OCI-LY1 (cell line): ENCODE results near the gene CSMD2.
"Not testable (repeated sequence)": the region's sequence is repeated elsewhere in the genome, so short reads cannot be mapped to it uniquely, and the experiment has no call there.

ENCODE experiments used
- H2AFZ ChIP-seq: fragments of 200-600 bp; sonication (generic), shearing (Covaris generic); 2 replicates; pipeline ENCODE4 v1.6.0; 2014; ENCODE audit warnings: antibody characterized with exemption, mild to moderate bottlenecking, low read length
- H3F3A ChIP-seq: fragments of 200-600 bp; sonication (generic), shearing (Covaris generic); 2 replicates; pipeline ENCODE4 v1.6.0; 2014; ENCODE audit warnings: mild to moderate bottlenecking, antibody characterized with exemption, low read length, moderate library complexity; ENCODE audit not compliant: insufficient read depth
- H3K27ac ChIP-seq: fragments of 200-600 bp; sonication (generic); 2 replicates; pipeline ENCODE4 v1.5.1; 2014; ENCODE audit warnings: low read length, mixed run types, mild to moderate bottlenecking, low read depth; ENCODE audit not compliant: poor library complexity, severe bottlenecking
- H3K27me3 ChIP-seq: fragments of 200-600 bp; sonication (generic); 2 replicates; pipeline ENCODE4 v1.6.0; 2014; ENCODE audit warnings: antibody characterized with exemption, mild to moderate bottlenecking, low read length, moderate library complexity; ENCODE audit not compliant: insufficient read depth
- H3K36me3 ChIP-seq: fragments of 200-600 bp; sonication (generic); 2 replicates; pipeline ENCODE4 v1.6.1; 2014; ENCODE audit warnings: mild to moderate bottlenecking, antibody characterized with exemption, low read length, moderate library complexity, mixed read lengths; ENCODE audit not compliant: insufficient read depth
- H3K4me1 ChIP-seq: fragments of 200-600 bp; sonication (generic); 2 replicates; pipeline ENCODE4 v1.5.1; 2014; ENCODE audit warnings: mild to moderate bottlenecking, low read length, moderate library complexity; ENCODE audit not compliant: insufficient read depth, severe bottlenecking
- H3K4me2 ChIP-seq: fragments of 200-600 bp; sonication (generic), shearing (Covaris generic); 2 replicates; pipeline ENCODE4 v1.6.1; 2014; ENCODE audit warnings: low read length
- H3K4me3 ChIP-seq: fragments of 200-600 bp; sonication (generic); 2 replicates; pipeline ENCODE4 v1.5.1; 2014; ENCODE audit warnings: low read length, low read depth, mild to moderate bottlenecking, mixed read lengths; ENCODE audit not compliant: poor library complexity, severe bottlenecking
- H3K79me2 ChIP-seq: fragments of 200-600 bp; shearing (Covaris generic); 2 replicates; pipeline ENCODE4 v1.6.1; 2016; ENCODE audit warnings: mixed run types, low read length, mixed read lengths; ENCODE audit not compliant: insufficient read depth
- H3K9ac ChIP-seq: fragments of 200-600 bp; sonication (generic), shearing (Covaris generic); 2 replicates; pipeline ENCODE4 v1.6.1; 2014; ENCODE audit warnings: mild to moderate bottlenecking, low read length, mixed read lengths
- H3K9me2 ChIP-seq: fragments of 200-600 bp; sonication (generic), shearing (Covaris generic); 2 replicates; pipeline ENCODE4 v1.6.1; 2014; ENCODE audit warnings: low read depth, mild to moderate bottlenecking, low read length, mixed read lengths
- H3K9me3 ChIP-seq: fragments of 200-600 bp; shearing (Covaris generic); 2 replicates; pipeline ENCODE4 v1.6.1; 2014; ENCODE audit warnings: low read length, mixed read lengths
- H4K20me1 ChIP-seq: fragments of 200-600 bp; sonication (generic), shearing (Covaris generic); 2 replicates; pipeline ENCODE4 v1.6.0; 2016; ENCODE audit warnings: mild to moderate bottlenecking, low read length; ENCODE audit not compliant: insufficient read depth
- EZH2 ChIP-seq: fragments of 200-600 bp; sonication (generic), shearing (Covaris generic); IDR thresholded peaks from 2 replicates; pipeline ENCODE4 v1.8.0; 2017; ENCODE audit warnings: borderline replicate concordance, mixed run types, mild to moderate bottlenecking, antibody characterized with exemption, low read length, moderate library complexity, mixed read lengths
- TF ChIP-seq, protein P1 (sequence below): fragments of 200-600 bp; sonication (generic), shearing (Covaris generic); IDR thresholded peaks from 2 replicates; pipeline ENCODE4 v1.5.1; 2017; ENCODE audit warnings: mild to moderate bottlenecking, antibody characterized with exemption, low read length, moderate library complexity, mixed read lengths

Gene CSMD2

DNA sequence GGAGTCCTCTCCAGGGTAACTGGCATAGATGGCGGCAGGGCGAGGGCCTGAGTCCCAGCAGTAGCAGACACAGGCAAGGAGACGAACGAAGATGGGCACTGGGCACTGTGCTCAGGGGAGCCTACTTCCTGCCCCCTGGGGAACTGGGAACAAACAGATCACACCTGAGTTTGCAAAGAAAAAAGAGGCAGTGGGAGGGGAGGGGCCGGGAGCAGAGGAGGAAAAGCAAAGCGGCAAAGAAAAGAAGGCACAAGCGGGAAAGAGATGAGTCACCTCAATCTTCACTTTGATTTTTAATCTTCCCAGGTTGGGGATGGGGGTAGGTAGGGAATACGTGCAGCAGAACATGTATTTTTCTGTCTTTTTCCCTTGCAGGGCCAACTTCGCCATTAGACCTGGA, 648.6 kb downstream of the CSMD2 start:
- Histone ChIP-seq H3K36me3 (no peaks in the 10 kb centered on the region), H3K79me2 (no peaks in the 10 kb centered on the region), H3K4me1 (no peaks in the 10 kb centered on the region), H3F3A (no peaks in the 10 kb centered on the region), H3K4me3 (no peak overlapping the region), H3K9me2 (no peaks in the 10 kb centered on the region), H2AFZ (no peak overlapping the region), H3K4me2 (no peak overlapping the region), H3K9me3 (no peaks in the 10 kb centered on the region), H3K27me3 (no peaks in the 10 kb centered on the region), H3K9ac (no peak overlapping the region), H4K20me1 (no peaks in the 10 kb centered on the region), H3K27ac (no peak overlapping the region)
- no peak for TF ChIP-seq EZH2
- TF ChIP-seq, protein P1, sequence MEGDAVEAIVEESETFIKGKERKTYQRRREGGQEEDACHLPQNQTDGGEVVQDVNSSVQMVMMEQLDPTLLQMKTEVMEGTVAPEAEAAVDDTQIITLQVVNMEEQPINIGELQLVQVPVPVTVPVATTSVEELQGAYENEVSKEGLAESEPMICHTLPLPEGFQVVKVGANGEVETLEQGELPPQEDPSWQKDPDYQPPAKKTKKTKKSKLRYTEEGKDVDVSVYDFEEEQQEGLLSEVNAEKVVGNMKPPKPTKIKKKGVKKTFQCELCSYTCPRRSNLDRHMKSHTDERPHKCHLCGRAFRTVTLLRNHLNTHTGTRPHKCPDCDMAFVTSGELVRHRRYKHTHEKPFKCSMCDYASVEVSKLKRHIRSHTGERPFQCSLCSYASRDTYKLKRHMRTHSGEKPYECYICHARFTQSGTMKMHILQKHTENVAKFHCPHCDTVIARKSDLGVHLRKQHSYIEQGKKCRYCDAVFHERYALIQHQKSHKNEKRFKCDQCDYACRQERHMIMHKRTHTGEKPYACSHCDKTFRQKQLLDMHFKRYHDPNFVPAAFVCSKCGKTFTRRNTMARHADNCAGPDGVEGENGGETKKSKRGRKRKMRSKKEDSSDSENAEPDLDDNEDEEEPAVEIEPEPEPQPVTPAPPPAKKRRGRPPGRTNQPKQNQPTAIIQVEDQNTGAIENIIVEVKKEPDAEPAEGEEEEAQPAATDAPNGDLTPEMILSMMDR = no peak

DNA sequence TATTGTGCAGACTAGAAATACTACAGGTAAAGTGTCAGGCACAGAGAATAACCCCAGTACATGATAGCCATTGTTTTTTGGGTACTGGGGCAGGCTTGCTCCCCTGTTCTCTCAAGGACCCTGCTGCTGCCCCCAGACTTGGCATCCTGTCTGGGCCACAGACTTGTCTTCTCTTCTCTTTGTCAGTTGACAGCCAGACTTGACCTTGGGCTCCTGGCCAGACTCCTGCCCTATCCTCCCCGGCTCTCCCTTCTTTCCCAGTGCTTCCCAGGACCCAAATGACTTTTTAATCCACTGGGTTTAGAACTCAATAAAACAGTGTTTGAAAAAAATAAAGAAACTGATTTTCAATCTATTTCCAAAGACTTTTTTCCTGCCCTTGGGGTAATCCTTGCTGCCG, 649.4 kb downstream of the CSMD2 start:
- Histone ChIP-seq H3K79me2 (no peaks in the 10 kb centered on the region), H3K9me3 (no peaks in the 10 kb centered on the region), H3K27me3 (no peaks in the 10 kb centered on the region), H3K4me1 (no peaks in the 10 kb centered on the region), H3K9me2 (no peaks in the 10 kb centered on the region), H3F3A (no peaks in the 10 kb centered on the region), H3K4me2 (no peak overlapping the region), H2AFZ (no peak overlapping the region), H3K9ac (no peak overlapping the region), H3K36me3 (no peaks in the 10 kb centered on the region), H4K20me1 (no peaks in the 10 kb centered on the region), H3K27ac (no peak overlapping the region), H3K4me3 (no peak overlapping the region)
- TF ChIP-seq, protein P1 = no peak
- TF ChIP-seq EZH2 = no peak

DNA sequence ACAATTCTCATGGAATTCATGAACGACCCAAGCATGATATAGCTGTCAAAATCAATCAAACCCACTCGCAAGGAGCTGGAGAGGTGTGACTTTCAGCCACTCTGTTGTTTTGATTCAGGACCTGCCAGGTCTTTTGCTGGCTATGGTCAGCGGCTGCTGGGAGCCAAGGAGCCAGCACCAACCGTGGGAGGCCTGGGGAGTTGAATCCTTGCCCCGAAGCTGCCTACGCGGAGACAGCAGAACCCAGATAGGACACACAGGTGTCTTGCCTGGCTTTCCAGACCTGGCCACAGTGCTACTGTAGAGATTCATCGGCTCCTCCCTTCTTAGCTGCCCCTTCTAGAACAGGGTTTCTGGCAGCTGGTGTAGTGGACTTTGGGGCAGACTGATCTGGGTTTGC, 649.9 kb downstream of the CSMD2 start:
- Histone ChIP-seq H3K4me2 (no peak overlapping the region), H3F3A (no peaks in the 10 kb centered on the region), H3K4me3 (no peak overlapping the region), H3K9me3 (no peaks in the 10 kb centered on the region), H3K27ac (no peak overlapping the region), H2AFZ (no peak overlapping the region), H3K4me1 (no peaks in the 10 kb centered on the region), H3K79me2 (no peaks in the 10 kb centered on the region), H3K27me3 (no peaks in the 10 kb centered on the region), H3K36me3 (no peaks in the 10 kb centered on the region), H4K20me1 (no peaks in the 10 kb centered on the region), H3K9me2 (no peaks in the 10 kb centered on the region), H3K9ac (no peak overlapping the region)
- no peak for TF ChIP-seq EZH2

DNA sequence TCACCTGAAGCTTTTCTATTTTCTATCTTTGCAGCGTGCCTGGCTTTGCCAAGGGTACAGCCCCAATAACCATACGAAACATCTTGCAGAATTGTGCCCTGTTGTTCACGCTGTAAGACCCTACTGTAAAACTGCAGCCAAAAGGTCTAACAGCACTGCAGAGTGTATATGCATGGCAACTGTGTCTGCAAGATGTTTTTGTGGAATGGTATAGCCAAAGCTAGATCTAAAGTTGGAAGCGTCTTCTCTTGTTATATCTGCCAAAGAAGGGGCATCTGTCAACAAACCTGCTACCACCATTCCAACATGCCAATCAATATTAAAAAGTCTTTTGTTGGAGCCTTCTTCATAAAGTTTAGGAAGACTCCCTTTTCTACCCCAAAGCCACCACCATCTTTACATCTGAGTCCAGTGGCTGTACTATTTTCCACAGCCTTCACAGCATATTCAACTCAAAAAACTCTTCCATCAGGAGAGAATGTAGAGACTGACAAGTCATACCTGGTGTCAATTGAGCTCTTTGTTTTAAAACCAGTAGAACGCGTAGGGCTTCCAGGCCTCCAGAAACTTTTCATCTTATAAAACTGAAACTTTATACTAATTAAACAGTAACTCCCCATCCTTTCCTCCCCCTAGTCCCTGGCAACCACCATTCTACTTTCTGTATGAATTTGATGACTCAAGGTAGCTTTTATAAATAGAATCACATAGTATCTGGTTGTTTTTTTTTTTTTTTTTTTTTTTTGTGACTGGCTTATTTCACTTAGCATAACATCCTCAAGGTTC, 652.6 kb downstream of the CSMD2 start:
- Histone ChIP-seq H3K27me3 (no peaks in the 10 kb centered on the region), H3K79me2 (no peaks in the 10 kb centered on the region), H3K36me3 (no peaks in the 10 kb centered on the region), H3K9me2 (no peaks in the 10 kb centered on the region), H3K9me3 (no peaks in the 10 kb centered on the region), H4K20me1 (no peaks in the 10 kb centered on the region), H3K27ac (no peak overlapping the region), H3K4me2 (no peak overlapping the region), H2AFZ (no peak overlapping the region), H3K4me1 (no peaks in the 10 kb centered on the region), H3K4me3 (no peak overlapping the region), H3K9ac (no peak overlapping the region), H3F3A (no peaks in the 10 kb centered on the region)
- TF ChIP-seq, protein P1 = no peak
- TF ChIP-seq EZH2 = no peak

DNA sequence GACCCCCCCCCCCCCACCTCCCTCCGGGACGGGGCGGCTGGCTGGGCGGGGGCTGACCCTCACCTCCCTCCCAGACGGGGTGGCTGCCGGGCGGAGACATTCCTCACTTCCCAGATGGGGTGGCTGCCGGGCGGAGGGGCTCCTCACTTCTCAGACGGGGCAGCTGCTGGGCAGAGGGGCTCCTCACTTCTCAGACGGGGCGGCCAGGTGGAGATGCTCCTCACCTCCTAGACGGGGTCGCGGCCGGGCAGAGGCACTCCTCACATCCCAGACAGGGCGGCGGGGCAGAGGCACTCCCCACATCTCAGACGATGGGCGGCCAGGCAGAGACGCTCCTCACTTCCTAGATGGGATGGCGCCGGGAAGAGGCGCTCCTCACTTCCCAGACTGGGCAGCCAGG, 655.8 kb downstream of the CSMD2 start:
- not testable (repeated sequence) for H3K27me3 ChIP-seq, H3F3A ChIP-seq, H3K4me3 ChIP-seq, H4K20me1 ChIP-seq, H3K4me1 ChIP-seq, H3K9ac ChIP-seq, H3K9me2 ChIP-seq, H3K36me3 ChIP-seq, H2AFZ ChIP-seq, H3K79me2 ChIP-seq, H3K27ac ChIP-seq, H3K9me3 ChIP-seq, H3K4me2 ChIP-seq
